ENCODE results near the gene POLR2C. TPM values are rescaled to one million over a fixed set of nuclear protein-coding genes. Genes with fewer than 3 reads are reported as not detected.

POLR2C gene
- total and polyA plus RNA-seq, 2 donors, result 56.5 to 60.6 TPM

DNA sequence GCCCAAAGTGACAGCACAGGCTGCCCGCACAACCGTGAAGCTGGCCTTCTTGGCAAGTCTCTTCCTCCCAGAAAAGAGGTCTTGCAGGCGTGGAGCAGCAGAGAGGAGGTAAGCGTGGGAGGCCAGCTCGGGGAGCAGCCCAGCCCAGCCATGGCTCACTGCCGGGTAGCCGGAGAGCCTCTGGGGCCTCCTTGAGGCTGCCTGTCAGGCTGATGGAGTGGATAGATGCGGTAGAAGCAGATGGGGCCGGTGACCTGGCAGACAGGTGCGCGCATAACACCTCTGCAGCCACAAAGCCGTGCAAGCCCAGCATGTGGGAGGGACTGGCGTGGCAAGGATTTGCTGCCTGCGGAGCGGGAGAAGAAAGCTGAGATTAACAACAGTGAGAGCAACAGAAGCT is 40.9 kb downstream of the POLR2C start:
- Histone ChIP-seq H3K27ac (ENCODE audit: low read depth in 1 of 2, low read length in 1 of 2) (no peak overlapping the region), H3K9me3 (ENCODE audit: control insufficient read depth in 2 of 2, insufficient read depth in 1 of 2, low read length in 1 of 2) (no peaks in the 10 kb centered on the region), H3K27me3 (ENCODE audit: control insufficient read depth in 2 of 2, insufficient read depth in 1 of 2, low read length in 1 of 2) (no peaks in the 10 kb centered on the region), H3K4me1 (ENCODE audit: control insufficient read depth in 2 of 2, insufficient read depth in 2 of 2, low read length in 2 of 2) (peaks cover 0 to 15% of the 10 kb centered on the region in 2 donors), H3K36me3 (ENCODE audit: control insufficient read depth in 2 of 2, insufficient read depth in 2 of 2, low read length in 1 of 2) (no peaks in the 10 kb centered on the region), H3K4me3 (ENCODE audit: low read length in 2 of 2) (no peak overlapping the region)
- WGBS, result 92% methylated on average over 15 of the region's 15 CpGs
- no peak for DNase-seq (ENCODE audit: low read depth in 6 of 9, low spot score in 9 of 9)

- Histone ChIP-seq H3K36me3 (ENCODE audit: control insufficient read depth in 2 of 2, insufficient read depth in 2 of 2, low read length in 1 of 2) (no peaks in the 10 kb centered on the region), H3K27me3 (ENCODE audit: control insufficient read depth in 2 of 2, insufficient read depth in 1 of 2, low read length in 1 of 2) (no peaks in the 10 kb centered on the region), H3K4me3 (ENCODE audit: low read length in 2 of 2) (no peak overlapping the region), H3K9me3 (ENCODE audit: control insufficient read depth in 2 of 2, insufficient read depth in 1 of 2, low read length in 1 of 2) (no peaks in the 10 kb centered on the region), H3K27ac (ENCODE audit: low read depth in 1 of 2, low read length in 1 of 2) (no peak overlapping the region), H3K4me1 (ENCODE audit: control insufficient read depth in 2 of 2, insufficient read depth in 2 of 2, low read length in 2 of 2) (peaks cover 0 to 15% of the 10 kb centered on the region in 2 donors)
- 97% methylated on average over 6 of the region's 6 CpGs for WGBS
- no peak for DNase-seq (ENCODE audit: low read depth in 6 of 9, low spot score in 9 of 9)
These were observed 41.5 kb downstream of the POLR2C start for GRCh38 chr16:57504001-57504400.

DNA sequence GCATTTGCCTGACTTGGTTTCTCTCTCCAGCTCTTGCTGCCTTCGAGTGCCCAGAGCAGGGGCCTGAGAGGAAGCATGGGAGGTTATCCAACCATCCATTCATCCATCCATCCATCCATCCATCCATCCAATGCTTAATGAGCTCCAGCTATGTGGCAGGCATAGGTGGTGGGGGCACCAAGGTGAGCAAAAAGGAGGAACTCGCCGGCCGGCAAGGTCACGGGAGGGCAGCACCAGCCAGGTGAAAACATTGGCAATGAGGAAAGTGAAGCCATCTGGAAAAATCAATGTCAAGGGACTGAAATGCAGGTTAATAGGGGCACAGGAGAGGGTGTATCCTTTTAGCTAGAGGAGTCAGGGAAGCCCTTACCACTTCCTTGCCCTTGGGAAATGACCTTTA is 42.0 kb downstream of the POLR2C start:
- Histone ChIP-seq H3K4me1 (ENCODE audit: control insufficient read depth in 2 of 2, insufficient read depth in 2 of 2, low read length in 2 of 2) (peaks cover 0 to 15% of the 10 kb centered on the region in 2 donors), H3K27ac (ENCODE audit: low read depth in 1 of 2, low read length in 1 of 2) (no peak overlapping the region), H3K27me3 (ENCODE audit: control insufficient read depth in 2 of 2, insufficient read depth in 1 of 2, low read length in 1 of 2) (no peaks in the 10 kb centered on the region), H3K4me3 (ENCODE audit: low read length in 2 of 2) (no peak overlapping the region), H3K36me3 (ENCODE audit: control insufficient read depth in 2 of 2, insufficient read depth in 2 of 2, low read length in 1 of 2) (no peaks in the 10 kb centered on the region), H3K9me3 (ENCODE audit: control insufficient read depth in 2 of 2, insufficient read depth in 1 of 2, low read length in 1 of 2) (no peaks in the 10 kb centered on the region)
- WGBS, result 96% methylated on average over 5 of the region's 5 CpGs
- no peak for DNase-seq (ENCODE audit: low read depth in 6 of 9, low spot score in 9 of 9)

DNA sequence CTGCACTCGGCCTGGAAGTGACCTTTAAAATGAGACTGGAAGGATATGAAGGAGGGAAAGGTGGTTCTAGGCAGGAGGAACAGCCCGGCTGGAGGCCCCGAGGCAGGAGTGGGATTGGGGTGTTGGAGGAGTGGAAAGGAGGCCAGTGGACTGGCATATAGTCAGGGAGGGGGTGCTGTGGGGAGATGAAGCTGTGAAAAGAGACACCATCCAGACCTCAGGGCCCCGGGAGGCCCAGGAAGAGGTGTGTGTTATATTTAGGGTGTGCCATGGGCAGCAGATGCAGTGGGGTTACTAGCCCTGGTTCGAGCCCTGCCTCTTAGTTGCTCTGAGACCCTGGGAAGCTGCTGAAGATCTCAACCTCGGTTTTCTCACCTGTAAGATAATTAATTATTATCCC is 42.7 kb downstream of the POLR2C start:
- Histone ChIP-seq H3K36me3 (ENCODE audit: control insufficient read depth in 2 of 2, insufficient read depth in 2 of 2, low read length in 1 of 2) (no peaks in the 10 kb centered on the region), H3K27ac (ENCODE audit: low read depth in 1 of 2, low read length in 1 of 2) (no peak overlapping the region), H3K4me1 (ENCODE audit: control insufficient read depth in 2 of 2, insufficient read depth in 2 of 2, low read length in 2 of 2) (peaks cover 0 to 12% of the 10 kb centered on the region in 2 donors), H3K4me3 (ENCODE audit: low read length in 2 of 2) (no peak overlapping the region), H3K9me3 (ENCODE audit: control insufficient read depth in 2 of 2, insufficient read depth in 1 of 2, low read length in 1 of 2) (no peaks in the 10 kb centered on the region), H3K27me3 (ENCODE audit: control insufficient read depth in 2 of 2, insufficient read depth in 1 of 2, low read length in 1 of 2) (no peaks in the 10 kb centered on the region)
- no peak for DNase-seq (ENCODE audit: low read depth in 6 of 9, low spot score in 9 of 9)
- WGBS, result 89% methylated on average over 6 of the region's 6 CpGs

GRCh38 chr16:57507136-57508034 is 44.9 kb downstream of the POLR2C start:
- H3K27ac ChIP-seq (ENCODE audit: low read depth in 1 of 2, low read length in 1 of 2), result no peak overlapping the region
- no peak for DNase-seq (ENCODE audit: low read depth in 6 of 9, low spot score in 9 of 9)
- peaks cover 0 to 3% of the 10 kb centered on the region in 2 donors for H3K4me1 ChIP-seq (ENCODE audit: control insufficient read depth in 2 of 2, insufficient read depth in 2 of 2, low read length in 2 of 2)
- WGBS, result 87% methylated on average over 13 of the region's 13 CpGs
- no peak overlapping the region for H3K4me3 ChIP-seq (ENCODE audit: low read length in 2 of 2)
- no peaks in the 10 kb centered on the region for H3K9me3 ChIP-seq (ENCODE audit: control insufficient read depth in 2 of 2, insufficient read depth in 1 of 2, low read length in 1 of 2)
- peaks cover 0 to 4% of the 10 kb centered on the region in 2 donors for H3K36me3 ChIP-seq (ENCODE audit: control insufficient read depth in 2 of 2, insufficient read depth in 2 of 2, low read length in 1 of 2)
- H3K27me3 ChIP-seq (ENCODE audit: control insufficient read depth in 2 of 2, insufficient read depth in 1 of 2, low read length in 1 of 2), result no peaks in the 10 kb centered on the region

- H3K4me3 ChIP-seq (ENCODE audit: low read length in 2 of 2), result no peak overlapping the region
- H3K36me3 ChIP-seq (ENCODE audit: control insufficient read depth in 2 of 2, insufficient read depth in 2 of 2, low read length in 1 of 2), result peaks cover 5 to 9% of the 10 kb centered on the region in 2 donors
- H3K9me3 ChIP-seq (ENCODE audit: control insufficient read depth in 2 of 2, insufficient read depth in 1 of 2, low read length in 1 of 2), result no peaks in the 10 kb centered on the region
- H3K4me1 ChIP-seq (ENCODE audit: control insufficient read depth in 2 of 2, insufficient read depth in 2 of 2, low read length in 2 of 2), result peaks cover 0 to 3% of the 10 kb centered on the region in 2 donors
- WGBS, result 91% methylated on average over 3 of the region's 3 CpGs
- H3K27me3 ChIP-seq (ENCODE audit: control insufficient read depth in 2 of 2, insufficient read depth in 1 of 2, low read length in 1 of 2), result no peaks in the 10 kb centered on the region
- no peak overlapping the region for H3K27ac ChIP-seq (ENCODE audit: low read depth in 1 of 2, low read length in 1 of 2)
- DNase-seq (ENCODE audit: low read depth in 6 of 9, low spot score in 9 of 9), result no peak
These were observed 45.6 kb downstream of the POLR2C start for GRCh38 chr16:57508035-57508425.

GRCh38 chr16:57509231-57509923 is 46.9 kb downstream of the POLR2C start:
- no peak for DNase-seq (ENCODE audit: low read depth in 6 of 9, low spot score in 9 of 9)
- Histone ChIP-seq H3K27me3 (ENCODE audit: control insufficient read depth in 2 of 2, insufficient read depth in 1 of 2, low read length in 1 of 2) (no peaks in the 10 kb centered on the region), H3K4me1 (ENCODE audit: control insufficient read depth in 2 of 2, insufficient read depth in 2 of 2, low read length in 2 of 2) (peaks cover 0 to 3% of the 10 kb centered on the region in 2 donors), H3K9me3 (ENCODE audit: control insufficient read depth in 2 of 2, insufficient read depth in 1 of 2, low read length in 1 of 2) (no peaks in the 10 kb centered on the region), H3K27ac (ENCODE audit: low read depth in 1 of 2, low read length in 1 of 2) (no peak overlapping the region), H3K36me3 (ENCODE audit: control insufficient read depth in 2 of 2, insufficient read depth in 2 of 2, low read length in 1 of 2) (peaks cover 13 to 16% of the 10 kb centered on the region in 2 donors), H3K4me3 (ENCODE audit: low read length in 2 of 2) (no peak overlapping the region)
- 96% methylated on average over 12 of the region's 12 CpGs for WGBS

GRCh38 chr16:57510016-57510871 is 47.8 kb downstream of the POLR2C start:
- no peak for DNase-seq (ENCODE audit: low read depth in 6 of 9, low spot score in 9 of 9)
- Histone ChIP-seq H3K27me3 (ENCODE audit: control insufficient read depth in 2 of 2, insufficient read depth in 1 of 2, low read length in 1 of 2) (no peaks in the 10 kb centered on the region), H3K4me1 (ENCODE audit: control insufficient read depth in 2 of 2, insufficient read depth in 2 of 2, low read length in 2 of 2) (peaks cover 0 to 3% of the 10 kb centered on the region in 2 donors), H3K36me3 (ENCODE audit: control insufficient read depth in 2 of 2, insufficient read depth in 2 of 2, low read length in 1 of 2) (peaks cover 13 to 22% of the 10 kb centered on the region in 2 donors), H3K9me3 (ENCODE audit: control insufficient read depth in 2 of 2, insufficient read depth in 1 of 2, low read length in 1 of 2) (no peaks in the 10 kb centered on the region), H3K27ac (ENCODE audit: low read depth in 1 of 2, low read length in 1 of 2) (no peak overlapping the region), H3K4me3 (ENCODE audit: low read length in 2 of 2) (no peak overlapping the region)
- WGBS, result 94% methylated on average over 10 of the region's 10 CpGs

Measured in thymus (tissue), 11 donors.